ENCODE results near the gene ZNF304. TPM values are rescaled to one million over a fixed set of nuclear protein-coding genes. Genes with fewer than 3 reads are reported as not detected.

The ZNF304 gene
- total and polyA plus RNA-seq, 2 of the 13 experiments (the other 11 are each of a cell fraction or from before 2014, with no cell fraction given) = 3.4 to 8.0 TPM

DNA sequence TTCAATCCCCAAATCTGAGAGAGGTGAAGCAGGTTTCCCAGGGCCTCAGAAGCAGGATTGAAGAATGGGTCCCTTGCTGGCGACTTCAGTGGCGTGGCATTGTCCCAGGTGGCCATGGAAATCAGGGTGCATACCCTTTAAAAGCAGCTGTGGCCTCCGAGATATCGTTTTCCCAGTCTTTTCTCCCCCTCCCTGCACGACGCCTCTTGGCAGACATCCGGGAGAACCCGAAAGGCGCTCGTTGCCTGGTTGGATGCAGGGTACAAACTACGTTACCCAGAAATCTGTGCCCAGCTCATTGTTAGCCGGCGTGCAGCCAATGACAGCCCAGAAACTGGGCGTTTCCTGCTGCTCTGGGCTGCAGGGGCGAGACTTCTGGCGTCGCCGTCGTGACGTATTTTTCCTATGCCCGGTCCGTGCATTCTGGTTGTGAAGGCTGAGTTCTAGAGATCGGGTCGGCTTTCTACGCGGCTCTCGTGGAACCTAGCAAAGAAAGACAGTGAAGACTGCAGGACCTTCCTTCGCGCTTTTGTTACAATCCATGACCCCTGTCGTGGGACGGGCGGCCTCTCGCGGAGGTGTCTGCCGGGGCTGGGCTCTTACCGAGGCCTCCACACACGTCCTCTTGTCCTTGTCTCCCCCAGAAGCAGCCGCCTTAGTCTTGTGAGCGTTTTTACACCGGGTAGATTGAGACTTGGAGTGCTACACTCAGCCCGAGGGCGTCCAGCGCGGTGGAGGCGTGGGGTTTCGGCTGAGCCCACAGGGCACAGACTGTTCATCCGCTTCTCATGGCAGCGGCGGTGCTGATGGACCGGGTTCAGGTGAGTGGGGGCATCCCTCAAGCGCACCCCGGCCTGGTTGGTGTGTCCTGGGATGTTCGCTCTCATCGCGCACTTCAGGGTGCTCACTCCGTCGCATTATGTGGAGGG, at the start of gene ZNF304 (continued):
- TF ChIP-seq ZNF841 (CRISPR knock-in tag; IDR thresholded peaks at IDR 0.05; ENCODE audit: borderline replicate concordance) (no peak), ATF7 (IDR thresholded peaks at IDR 0.05) (no peak), ATF7 (CRISPR knock-in tag; IDR thresholded peaks at IDR 0.05) (0 out of 2 replicates have a peak, but pooled peaks have one; percentile 57), ZNF749 (CRISPR knock-in tag; IDR thresholded peaks at IDR 0.05; ENCODE audit: borderline replicate concordance) (no peak), REXO4 (CRISPR knock-in tag; IDR thresholded peaks at IDR 0.05; ENCODE audit: borderline replicate concordance) (no peak), ZNF33A (CRISPR knock-in tag; IDR thresholded peaks at IDR 0.05; ENCODE audit: borderline replicate concordance) (no peak), CBX2 (IDR thresholded peaks at IDR 0.05; ENCODE audit: low read depth, low read length) (no peak), CBX2 (CRISPR knock-in tag; IDR thresholded peaks at IDR 0.05; ENCODE audit: low read depth) (no peak), DR1 (CRISPR knock-in tag; IDR thresholded peaks at IDR 0.05) (no peak), ZMYM2 (CRISPR knock-in tag; IDR thresholded peaks at IDR 0.05) (no peak), RXRB (CRISPR knock-in tag; IDR thresholded peaks at IDR 0.05; ENCODE audit: borderline replicate concordance) (no peak), SP140L (CRISPR knock-in tag; IDR thresholded peaks at IDR 0.05; ENCODE audit: borderline replicate concordance) (no peak), SATB2 (CRISPR knock-in tag; IDR thresholded peaks at IDR 0.05) (no peak), ZNF563 (CRISPR knock-in tag; IDR thresholded peaks at IDR 0.05) (no peak), GABPA (IDR thresholded peaks at IDR 0.05; ENCODE audit: low read depth, low read length) (peak; percentile 61), GABPA (CRISPR knock-in tag; IDR thresholded peaks at IDR 0.05; ENCODE audit: low read depth) (peak; percentile 93), NFIB (CRISPR knock-in tag; IDR thresholded peaks at IDR 0.05; ENCODE audit: borderline replicate concordance) (no peak), ZNF768 (CRISPR knock-in tag; IDR thresholded peaks at IDR 0.05) (peak; percentile 36; the same call in 1 of the 2 replicates), ZFP37 (CRISPR knock-in tag; IDR thresholded peaks at IDR 0.05; ENCODE audit: borderline replicate concordance) (no peak), ATAD3A (CRISPR knock-in tag; IDR thresholded peaks at IDR 0.05) (no peak), ZNF143 (CRISPR knock-in tag; IDR thresholded peaks at IDR 0.05) (peak; percentile 96)
- TF ChIP-seq, protein P1, sequence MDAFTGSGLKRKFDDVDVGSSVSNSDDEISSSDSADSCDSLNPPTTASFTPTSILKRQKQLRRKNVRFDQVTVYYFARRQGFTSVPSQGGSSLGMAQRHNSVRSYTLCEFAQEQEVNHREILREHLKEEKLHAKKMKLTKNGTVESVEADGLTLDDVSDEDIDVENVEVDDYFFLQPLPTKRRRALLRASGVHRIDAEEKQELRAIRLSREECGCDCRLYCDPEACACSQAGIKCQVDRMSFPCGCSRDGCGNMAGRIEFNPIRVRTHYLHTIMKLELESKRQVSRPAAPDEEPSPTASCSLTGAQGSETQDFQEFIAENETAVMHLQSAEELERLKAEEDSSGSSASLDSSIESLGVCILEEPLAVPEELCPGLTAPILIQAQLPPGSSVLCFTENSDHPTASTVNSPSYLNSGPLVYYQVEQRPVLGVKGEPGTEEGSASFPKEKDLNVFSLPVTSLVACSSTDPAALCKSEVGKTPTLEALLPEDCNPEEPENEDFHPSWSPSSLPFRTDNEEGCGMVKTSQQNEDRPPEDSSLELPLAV (CRISPR knock-in tag; conservative IDR thresholded peaks at IDR 0.05; ENCODE audit: low read depth) = no peak
- TF ChIP-seq, protein P2, sequence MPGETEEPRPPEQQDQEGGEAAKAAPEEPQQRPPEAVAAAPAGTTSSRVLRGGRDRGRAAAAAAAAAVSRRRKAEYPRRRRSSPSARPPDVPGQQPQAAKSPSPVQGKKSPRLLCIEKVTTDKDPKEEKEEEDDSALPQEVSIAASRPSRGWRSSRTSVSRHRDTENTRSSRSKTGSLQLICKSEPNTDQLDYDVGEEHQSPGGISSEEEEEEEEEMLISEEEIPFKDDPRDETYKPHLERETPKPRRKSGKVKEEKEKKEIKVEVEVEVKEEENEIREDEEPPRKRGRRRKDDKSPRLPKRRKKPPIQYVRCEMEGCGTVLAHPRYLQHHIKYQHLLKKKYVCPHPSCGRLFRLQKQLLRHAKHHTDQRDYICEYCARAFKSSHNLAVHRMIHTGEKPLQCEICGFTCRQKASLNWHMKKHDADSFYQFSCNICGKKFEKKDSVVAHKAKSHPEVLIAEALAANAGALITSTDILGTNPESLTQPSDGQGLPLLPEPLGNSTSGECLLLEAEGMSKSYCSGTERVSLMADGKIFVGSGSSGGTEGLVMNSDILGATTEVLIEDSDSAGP (CRISPR knock-in tag; IDR thresholded peaks at IDR 0.05; ENCODE audit: borderline replicate concordance) = peak; percentile 82
- TF ChIP-seq, protein P3, sequence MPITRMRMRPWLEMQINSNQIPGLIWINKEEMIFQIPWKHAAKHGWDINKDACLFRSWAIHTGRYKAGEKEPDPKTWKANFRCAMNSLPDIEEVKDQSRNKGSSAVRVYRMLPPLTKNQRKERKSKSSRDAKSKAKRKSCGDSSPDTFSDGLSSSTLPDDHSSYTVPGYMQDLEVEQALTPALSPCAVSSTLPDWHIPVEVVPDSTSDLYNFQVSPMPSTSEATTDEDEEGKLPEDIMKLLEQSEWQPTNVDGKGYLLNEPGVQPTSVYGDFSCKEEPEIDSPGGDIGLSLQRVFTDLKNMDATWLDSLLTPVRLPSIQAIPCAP (CRISPR knock-in tag; IDR thresholded peaks at IDR 0.05; ENCODE audit: low read depth) = no peak
- TF ChIP-seq, protein P4, sequence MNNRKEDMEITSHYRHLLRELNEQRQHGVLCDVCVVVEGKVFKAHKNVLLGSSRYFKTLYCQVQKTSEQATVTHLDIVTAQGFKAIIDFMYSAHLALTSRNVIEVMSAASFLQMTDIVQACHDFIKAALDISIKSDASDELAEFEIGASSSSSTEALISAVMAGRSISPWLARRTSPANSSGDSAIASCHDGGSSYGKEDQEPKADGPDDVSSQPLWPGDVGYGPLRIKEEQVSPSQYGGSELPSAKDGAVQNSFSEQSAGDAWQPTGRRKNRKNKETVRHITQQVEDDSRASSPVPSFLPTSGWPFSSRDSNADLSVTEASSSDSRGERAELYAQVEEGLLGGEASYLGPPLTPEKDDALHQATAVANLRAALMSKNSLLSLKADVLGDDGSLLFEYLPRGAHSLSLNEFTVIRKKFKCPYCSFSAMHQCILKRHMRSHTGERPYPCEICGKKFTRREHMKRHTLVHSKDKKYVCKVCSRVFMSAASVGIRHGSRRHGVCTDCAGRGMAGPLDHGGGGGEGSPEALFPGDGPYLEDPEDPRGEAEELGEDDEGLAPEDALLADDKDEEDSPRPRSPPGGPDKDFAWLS (CRISPR knock-in tag; IDR thresholded peaks at IDR 0.05; ENCODE audit: borderline replicate concordance) = no peak

All from HepG2 (cell line).